HCT116 (cell line): ENCODE data around the gene SH3PXD2A.

ENCODE experiments used
- TF ChIP-seq, protein P1 (sequence below), 3 experiments: fragments of 200-600 bp in 1 of 3; sonication (generic) in 1 of 3; IDR thresholded peaks in 2 of 3; conservative IDR thresholded peaks in 1 of 3; 2 replicates each; pipeline ENCODE4 v1.5.1; 2012 to 2017; ENCODE audit warnings: low read depth in 2 of 3, low read length in 2 of 3, antibody characterized with exemption in 1 of 3, borderline replicate concordance in 1 of 3, control low read depth in 1 of 3, mild to moderate bottlenecking in 1 of 3, mixed read lengths in 1 of 3, mixed run types in 1 of 3, moderate library complexity in 1 of 3; ENCODE audit not compliant: insufficient read depth in 1 of 3
- TF ChIP-seq, protein P2 (sequence below): IDR thresholded peaks from 2 replicates; pipeline ENCODE4 v1.6.1; 2012; ENCODE audit warnings: low read depth

DNA sequence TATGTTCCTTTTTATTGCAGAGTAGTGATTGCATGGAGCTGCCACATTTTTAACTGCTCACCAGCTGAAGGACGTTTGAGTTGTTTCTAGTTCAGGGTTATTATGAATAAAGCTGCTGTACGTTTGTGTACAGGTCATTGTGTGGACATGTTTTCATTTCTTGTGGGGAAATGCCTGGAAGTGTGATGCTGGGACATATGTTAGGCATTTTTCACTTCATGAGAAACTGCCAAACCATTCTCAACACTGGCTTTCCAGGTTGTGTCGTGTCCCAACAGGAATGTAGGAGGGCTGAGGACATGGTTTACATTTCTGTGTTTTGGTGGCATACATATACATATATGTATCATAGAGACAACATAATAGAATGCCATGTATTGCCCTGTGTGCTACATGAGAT lies 288.8 kb downstream of the SH3PXD2A start:
- TF ChIP-seq, protein P1, sequence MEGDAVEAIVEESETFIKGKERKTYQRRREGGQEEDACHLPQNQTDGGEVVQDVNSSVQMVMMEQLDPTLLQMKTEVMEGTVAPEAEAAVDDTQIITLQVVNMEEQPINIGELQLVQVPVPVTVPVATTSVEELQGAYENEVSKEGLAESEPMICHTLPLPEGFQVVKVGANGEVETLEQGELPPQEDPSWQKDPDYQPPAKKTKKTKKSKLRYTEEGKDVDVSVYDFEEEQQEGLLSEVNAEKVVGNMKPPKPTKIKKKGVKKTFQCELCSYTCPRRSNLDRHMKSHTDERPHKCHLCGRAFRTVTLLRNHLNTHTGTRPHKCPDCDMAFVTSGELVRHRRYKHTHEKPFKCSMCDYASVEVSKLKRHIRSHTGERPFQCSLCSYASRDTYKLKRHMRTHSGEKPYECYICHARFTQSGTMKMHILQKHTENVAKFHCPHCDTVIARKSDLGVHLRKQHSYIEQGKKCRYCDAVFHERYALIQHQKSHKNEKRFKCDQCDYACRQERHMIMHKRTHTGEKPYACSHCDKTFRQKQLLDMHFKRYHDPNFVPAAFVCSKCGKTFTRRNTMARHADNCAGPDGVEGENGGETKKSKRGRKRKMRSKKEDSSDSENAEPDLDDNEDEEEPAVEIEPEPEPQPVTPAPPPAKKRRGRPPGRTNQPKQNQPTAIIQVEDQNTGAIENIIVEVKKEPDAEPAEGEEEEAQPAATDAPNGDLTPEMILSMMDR (IDR thresholded peaks at IDR 0.05 in 2 of 3, conservative IDR thresholded peaks at IDR 0.05 in 1 of 3; ENCODE audit: borderline replicate concordance in 1 of 3, insufficient read depth in 1 of 3, low read depth in 2 of 3, low read length in 2 of 3), result no peak
- TF ChIP-seq, protein P2, sequence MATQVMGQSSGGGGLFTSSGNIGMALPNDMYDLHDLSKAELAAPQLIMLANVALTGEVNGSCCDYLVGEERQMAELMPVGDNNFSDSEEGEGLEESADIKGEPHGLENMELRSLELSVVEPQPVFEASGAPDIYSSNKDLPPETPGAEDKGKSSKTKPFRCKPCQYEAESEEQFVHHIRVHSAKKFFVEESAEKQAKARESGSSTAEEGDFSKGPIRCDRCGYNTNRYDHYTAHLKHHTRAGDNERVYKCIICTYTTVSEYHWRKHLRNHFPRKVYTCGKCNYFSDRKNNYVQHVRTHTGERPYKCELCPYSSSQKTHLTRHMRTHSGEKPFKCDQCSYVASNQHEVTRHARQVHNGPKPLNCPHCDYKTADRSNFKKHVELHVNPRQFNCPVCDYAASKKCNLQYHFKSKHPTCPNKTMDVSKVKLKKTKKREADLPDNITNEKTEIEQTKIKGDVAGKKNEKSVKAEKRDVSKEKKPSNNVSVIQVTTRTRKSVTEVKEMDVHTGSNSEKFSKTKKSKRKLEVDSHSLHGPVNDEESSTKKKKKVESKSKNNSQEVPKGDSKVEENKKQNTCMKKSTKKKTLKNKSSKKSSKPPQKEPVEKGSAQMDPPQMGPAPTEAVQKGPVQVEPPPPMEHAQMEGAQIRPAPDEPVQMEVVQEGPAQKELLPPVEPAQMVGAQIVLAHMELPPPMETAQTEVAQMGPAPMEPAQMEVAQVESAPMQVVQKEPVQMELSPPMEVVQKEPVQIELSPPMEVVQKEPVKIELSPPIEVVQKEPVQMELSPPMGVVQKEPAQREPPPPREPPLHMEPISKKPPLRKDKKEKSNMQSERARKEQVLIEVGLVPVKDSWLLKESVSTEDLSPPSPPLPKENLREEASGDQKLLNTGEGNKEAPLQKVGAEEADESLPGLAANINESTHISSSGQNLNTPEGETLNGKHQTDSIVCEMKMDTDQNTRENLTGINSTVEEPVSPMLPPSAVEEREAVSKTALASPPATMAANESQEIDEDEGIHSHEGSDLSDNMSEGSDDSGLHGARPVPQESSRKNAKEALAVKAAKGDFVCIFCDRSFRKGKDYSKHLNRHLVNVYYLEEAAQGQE, result no peak
